ENCODE results near the gene SCD5.

- no peak for TF ChIP-seq POLR2AphosphoS5 (IDR thresholded peaks at IDR 0.05)
- TF ChIP-seq CTCF (IDR thresholded peaks at IDR 0.05; ENCODE audit: poor library complexity, severe bottlenecking): no peak
- no peak for TF ChIP-seq EP300 (conservative IDR thresholded peaks at IDR 0.05; ENCODE audit: poor library complexity, severe bottlenecking)
- TF ChIP-seq EZH2 (IDR thresholded peaks at IDR 0.05; ENCODE audit: borderline replicate concordance, insufficient read depth, low read length, poor library complexity, severe bottlenecking): no peak
Observed at GRCh38 chr4:82797040-82797404, 1.6 kb downstream of the SCD5 start.

Measured in neural cell (in vitro differentiated cells).